ENCODE data around the gene ST8SIA6.
A peak's percentile ranks its signal among the peaks of the same experiment; 100 is the strongest.

The ST8SIA6 gene

DNA sequence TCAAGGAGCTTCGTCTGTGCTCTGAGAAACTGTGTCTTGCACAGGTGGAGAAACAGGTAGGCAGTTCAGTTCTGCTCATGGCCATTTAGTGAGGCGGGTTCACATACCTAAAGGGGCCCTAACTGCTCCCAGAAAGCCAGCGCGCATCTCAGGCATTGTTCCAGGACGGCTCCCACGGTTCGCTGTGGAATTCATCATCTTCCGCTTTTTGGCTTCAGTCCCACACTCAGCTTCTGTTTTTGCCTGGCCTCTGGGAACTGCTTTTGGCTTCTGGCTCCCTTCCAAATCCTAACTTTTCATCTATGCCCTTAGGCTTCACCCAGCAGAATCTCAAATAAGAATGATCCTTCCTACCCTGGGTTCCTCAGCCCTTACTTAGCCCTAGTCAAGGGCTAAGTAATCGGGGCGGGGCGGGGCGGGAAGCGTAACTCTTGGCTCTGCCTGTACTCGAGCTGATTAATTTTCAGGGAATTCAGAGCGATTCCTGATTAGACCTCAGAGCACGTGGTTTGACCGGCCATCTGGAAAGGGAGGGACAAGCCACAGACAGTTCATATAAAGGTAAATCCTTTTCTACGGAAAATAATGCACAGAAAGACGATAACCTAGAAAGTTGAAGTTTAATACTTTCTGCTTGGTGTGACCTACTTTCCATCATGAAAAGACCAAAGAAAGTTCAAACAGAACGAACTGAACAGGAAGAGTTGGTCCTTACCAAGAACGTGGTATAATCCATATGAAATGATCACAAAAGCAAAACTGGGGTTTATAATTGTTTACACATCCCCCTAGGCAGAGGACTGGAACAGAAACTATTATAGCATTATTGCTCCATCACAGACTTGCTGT lies 105.7 kb downstream of the ST8SIA6 start (continued):
- TF ChIP-seq ZBTB21 (tag by site-specific recombination; IDR thresholded peaks at IDR 0.05) (no peak), ZNF223 (tag by site-specific recombination; IDR thresholded peaks at IDR 0.05) (no peak), ZBTB17 (tag by site-specific recombination; IDR thresholded peaks at IDR 0.05) (peak; percentile 97), ZBTB8A (tag by site-specific recombination; IDR thresholded peaks at IDR 0.05) (peak; percentile 97), ZNF670 (tag by site-specific recombination; IDR thresholded peaks at IDR 0.05; ENCODE audit: low read depth) (no peak), ZNF600 (tag by site-specific recombination; IDR thresholded peaks at IDR 0.05) (peak; percentile 79), TCF7L2 (IDR thresholded peaks at IDR 0.05; ENCODE audit: borderline replicate concordance, low read depth, low read length) (no peak), ZSCAN23 (tag by site-specific recombination; IDR thresholded peaks at IDR 0.05) (no peak), ZNF133 (tag by site-specific recombination; IDR thresholded peaks at IDR 0.05) (no peak), ZBTB20 (tag by site-specific recombination; IDR thresholded peaks at IDR 0.05) (peak; percentile 89), ZNF610 (tag by site-specific recombination; IDR thresholded peaks at IDR 0.05; ENCODE audit: borderline replicate concordance) (no peak), PRDM1 (tag by site-specific recombination; IDR thresholded peaks at IDR 0.05) (peak; percentile 32), ZNF555 (tag by site-specific recombination; conservative IDR thresholded peaks at IDR 0.05) (no peak), ZNF155 (tag by site-specific recombination; IDR thresholded peaks at IDR 0.05) (no peak), ZBTB48 (tag by site-specific recombination; IDR thresholded peaks at IDR 0.05) (peak; percentile 99), GLIS2 (tag by site-specific recombination; IDR thresholded peaks at IDR 0.05) (no peak), ZNF792 (tag by site-specific recombination; IDR thresholded peaks at IDR 0.05) (no peak), ZNF549 (tag by site-specific recombination; IDR thresholded peaks at IDR 0.05) (no peak), ZNF24 (tag by site-specific recombination; IDR thresholded peaks at IDR 0.05) (no peak), ZNF416 (tag by site-specific recombination; IDR thresholded peaks at IDR 0.05) (no peak), RBAK (tag by site-specific recombination; IDR thresholded peaks at IDR 0.05) (no peak), GLI4 (tag by site-specific recombination; IDR thresholded peaks at IDR 0.05) (no peak), SP7 (tag by site-specific recombination; IDR thresholded peaks at IDR 0.05) (no peak; the same call in none of the 2 replicates), ZNF248 (tag by site-specific recombination; IDR thresholded peaks at IDR 0.05) (no peak), ZNF530 (tag by site-specific recombination; IDR thresholded peaks at IDR 0.05; ENCODE audit: low read depth) (no peak), ZNF302 (tag by site-specific recombination; IDR thresholded peaks at IDR 0.05; ENCODE audit: low read depth) (no peak), ZSCAN16 (tag by site-specific recombination; IDR thresholded peaks at IDR 0.05) (no peak), SCRT2 (tag by site-specific recombination; IDR thresholded peaks at IDR 0.05) (peak; percentile 66), ZNF777 (tag by site-specific recombination; IDR thresholded peaks at IDR 0.05; ENCODE audit: borderline replicate concordance) (no peak), ZNF174 (tag by site-specific recombination; IDR thresholded peaks at IDR 0.05) (no peak), ZNF623 (tag by site-specific recombination; IDR thresholded peaks at IDR 0.05) (no peak)
- TF ChIP-seq, protein P1, sequence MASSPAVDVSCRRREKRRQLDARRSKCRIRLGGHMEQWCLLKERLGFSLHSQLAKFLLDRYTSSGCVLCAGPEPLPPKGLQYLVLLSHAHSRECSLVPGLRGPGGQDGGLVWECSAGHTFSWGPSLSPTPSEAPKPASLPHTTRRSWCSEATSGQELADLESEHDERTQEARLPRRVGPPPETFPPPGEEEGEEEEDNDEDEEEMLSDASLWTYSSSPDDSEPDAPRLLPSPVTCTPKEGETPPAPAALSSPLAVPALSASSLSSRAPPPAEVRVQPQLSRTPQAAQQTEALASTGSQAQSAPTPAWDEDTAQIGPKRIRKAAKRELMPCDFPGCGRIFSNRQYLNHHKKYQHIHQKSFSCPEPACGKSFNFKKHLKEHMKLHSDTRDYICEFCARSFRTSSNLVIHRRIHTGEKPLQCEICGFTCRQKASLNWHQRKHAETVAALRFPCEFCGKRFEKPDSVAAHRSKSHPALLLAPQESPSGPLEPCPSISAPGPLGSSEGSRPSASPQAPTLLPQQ (tag by site-specific recombination; IDR thresholded peaks at IDR 0.05) = 0 out of 2 replicates have a peak, but pooled peaks have one; percentile 32
- TF ChIP-seq, protein P2, sequence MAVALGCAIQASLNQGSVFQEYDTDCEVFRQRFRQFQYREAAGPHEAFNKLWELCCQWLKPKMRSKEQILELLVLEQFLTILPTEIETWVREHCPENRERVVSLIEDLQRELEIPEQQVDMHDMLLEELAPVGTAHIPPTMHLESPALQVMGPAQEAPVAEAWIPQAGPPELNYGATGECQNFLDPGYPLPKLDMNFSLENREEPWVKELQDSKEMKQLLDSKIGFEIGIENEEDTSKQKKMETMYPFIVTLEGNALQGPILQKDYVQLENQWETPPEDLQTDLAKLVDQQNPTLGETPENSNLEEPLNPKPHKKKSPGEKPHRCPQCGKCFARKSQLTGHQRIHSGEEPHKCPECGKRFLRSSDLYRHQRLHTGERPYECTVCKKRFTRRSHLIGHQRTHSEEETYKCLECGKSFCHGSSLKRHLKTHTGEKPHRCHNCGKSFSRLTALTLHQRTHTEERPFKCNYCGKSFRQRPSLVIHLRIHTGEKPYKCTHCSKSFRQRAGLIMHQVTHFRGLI (tag by site-specific recombination; IDR thresholded peaks at IDR 0.05) = no peak
- TF ChIP-seq, protein P3, sequence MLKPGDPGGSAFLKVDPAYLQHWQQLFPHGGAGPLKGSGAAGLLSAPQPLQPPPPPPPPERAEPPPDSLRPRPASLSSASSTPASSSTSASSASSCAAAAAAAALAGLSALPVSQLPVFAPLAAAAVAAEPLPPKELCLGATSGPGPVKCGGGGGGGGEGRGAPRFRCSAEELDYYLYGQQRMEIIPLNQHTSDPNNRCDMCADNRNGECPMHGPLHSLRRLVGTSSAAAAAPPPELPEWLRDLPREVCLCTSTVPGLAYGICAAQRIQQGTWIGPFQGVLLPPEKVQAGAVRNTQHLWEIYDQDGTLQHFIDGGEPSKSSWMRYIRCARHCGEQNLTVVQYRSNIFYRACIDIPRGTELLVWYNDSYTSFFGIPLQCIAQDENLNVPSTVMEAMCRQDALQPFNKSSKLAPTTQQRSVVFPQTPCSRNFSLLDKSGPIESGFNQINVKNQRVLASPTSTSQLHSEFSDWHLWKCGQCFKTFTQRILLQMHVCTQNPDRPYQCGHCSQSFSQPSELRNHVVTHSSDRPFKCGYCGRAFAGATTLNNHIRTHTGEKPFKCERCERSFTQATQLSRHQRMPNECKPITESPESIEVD (tag by site-specific recombination; IDR thresholded peaks at IDR 0.05) = no peak
- TF ChIP-seq, protein P4, sequence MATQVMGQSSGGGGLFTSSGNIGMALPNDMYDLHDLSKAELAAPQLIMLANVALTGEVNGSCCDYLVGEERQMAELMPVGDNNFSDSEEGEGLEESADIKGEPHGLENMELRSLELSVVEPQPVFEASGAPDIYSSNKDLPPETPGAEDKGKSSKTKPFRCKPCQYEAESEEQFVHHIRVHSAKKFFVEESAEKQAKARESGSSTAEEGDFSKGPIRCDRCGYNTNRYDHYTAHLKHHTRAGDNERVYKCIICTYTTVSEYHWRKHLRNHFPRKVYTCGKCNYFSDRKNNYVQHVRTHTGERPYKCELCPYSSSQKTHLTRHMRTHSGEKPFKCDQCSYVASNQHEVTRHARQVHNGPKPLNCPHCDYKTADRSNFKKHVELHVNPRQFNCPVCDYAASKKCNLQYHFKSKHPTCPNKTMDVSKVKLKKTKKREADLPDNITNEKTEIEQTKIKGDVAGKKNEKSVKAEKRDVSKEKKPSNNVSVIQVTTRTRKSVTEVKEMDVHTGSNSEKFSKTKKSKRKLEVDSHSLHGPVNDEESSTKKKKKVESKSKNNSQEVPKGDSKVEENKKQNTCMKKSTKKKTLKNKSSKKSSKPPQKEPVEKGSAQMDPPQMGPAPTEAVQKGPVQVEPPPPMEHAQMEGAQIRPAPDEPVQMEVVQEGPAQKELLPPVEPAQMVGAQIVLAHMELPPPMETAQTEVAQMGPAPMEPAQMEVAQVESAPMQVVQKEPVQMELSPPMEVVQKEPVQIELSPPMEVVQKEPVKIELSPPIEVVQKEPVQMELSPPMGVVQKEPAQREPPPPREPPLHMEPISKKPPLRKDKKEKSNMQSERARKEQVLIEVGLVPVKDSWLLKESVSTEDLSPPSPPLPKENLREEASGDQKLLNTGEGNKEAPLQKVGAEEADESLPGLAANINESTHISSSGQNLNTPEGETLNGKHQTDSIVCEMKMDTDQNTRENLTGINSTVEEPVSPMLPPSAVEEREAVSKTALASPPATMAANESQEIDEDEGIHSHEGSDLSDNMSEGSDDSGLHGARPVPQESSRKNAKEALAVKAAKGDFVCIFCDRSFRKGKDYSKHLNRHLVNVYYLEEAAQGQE (tag by site-specific recombination; IDR thresholded peaks at IDR 0.05) = peak; percentile 63

Measured in HEK293 (cell line).